Loucy (cell line): ENCODE results near the gene FAM120B.

Experiments
- H2AFZ ChIP-seq: fragments of 200-600 bp; sonication (generic); 2 replicates; pipeline ENCODE4 v1.6.0; 2016; ENCODE audit warnings: antibody characterized with exemption, mild to moderate bottlenecking, low read length, moderate library complexity
- H3F3A ChIP-seq: fragments of 200-600 bp; 2 replicates; pipeline ENCODE4 v1.6.0; 2016; ENCODE audit warnings: antibody characterized with exemption, low read depth, mild to moderate bottlenecking
- H3K27me3 ChIP-seq: fragments of 200-600 bp; sonication (generic); 2 replicates; pipeline ENCODE4 v1.6.1; 2014; ENCODE audit warnings: low read length, mild to moderate bottlenecking; ENCODE audit not compliant: insufficient read depth, poor library complexity, severe bottlenecking
- H3K36me3 ChIP-seq: fragments of 200-600 bp; sonication (generic); 2 replicates; pipeline ENCODE4 v1.6.1; 2016; ENCODE audit warnings: low read length; ENCODE audit not compliant: insufficient read depth
- H3K4me1 ChIP-seq: fragments of 200-600 bp; sonication (generic); 2 replicates; pipeline ENCODE4 v1.5.1; 2014; ENCODE audit warnings: low read length, mild to moderate bottlenecking; ENCODE audit not compliant: insufficient read depth, poor library complexity, severe bottlenecking
- H3K4me2 ChIP-seq: fragments of 200-600 bp; sonication (generic); 2 replicates; pipeline ENCODE4 v1.6.0; 2014; ENCODE audit warnings: antibody characterized with exemption, low read length, low read depth, mild to moderate bottlenecking; ENCODE audit not compliant: poor library complexity, severe bottlenecking
- H3K4me3 ChIP-seq: fragments of 200-600 bp; sonication (generic); 2 replicates; pipeline ENCODE4 v1.5.1; 2014; ENCODE audit warnings: low read length, mild to moderate bottlenecking, mixed read lengths; ENCODE audit not compliant: poor library complexity, severe bottlenecking
- H3K79me2 ChIP-seq: fragments of 200-600 bp; sonication (generic); 2 replicates; pipeline ENCODE4 v1.6.1; 2014; ENCODE audit warnings: low read length; ENCODE audit not compliant: insufficient read depth
- H3K9ac ChIP-seq: fragments of 200-600 bp; sonication (generic); 2 replicates; pipeline ENCODE4 v1.6.0; 2014; ENCODE audit warnings: mild to moderate bottlenecking, low read depth, low read length, moderate library complexity; ENCODE audit not compliant: poor library complexity, severe bottlenecking
- H3K9me2 ChIP-seq: fragments of 200-600 bp; sonication (generic); replicated peaks from 2 replicates; pipeline ENCODE4 v1.6.1; 2016; ENCODE audit warnings: low read depth, low read length, mixed read lengths
- H3K9me3 ChIP-seq: fragments of 200-600 bp; sonication (generic); 2 replicates; pipeline ENCODE4 v1.6.1; 2014; ENCODE audit warnings: mild to moderate bottlenecking, antibody characterized with exemption, low read length, low read depth; ENCODE audit not compliant: insufficient read depth
- H4K20me1 ChIP-seq: fragments of 200-600 bp; sonication (generic); 2 replicates; pipeline ENCODE4 v1.6.0; 2014; ENCODE audit warnings: antibody characterized with exemption, low read length, mild to moderate bottlenecking; ENCODE audit not compliant: insufficient read depth, poor library complexity, severe bottlenecking
- EZH2phosphoT487 ChIP-seq: fragments of 200-600 bp; IDR thresholded peaks from 2 replicates; pipeline ENCODE4 v1.6.1; 2018; ENCODE audit warnings: antibody characterized with exemption, mild to moderate bottlenecking, moderate library complexity, borderline replicate concordance
- TF ChIP-seq, protein P1 (sequence below): fragments of 200-600 bp; sonication (generic); conservative IDR thresholded peaks from 2 replicates; pipeline ENCODE4 v1.5.1; 2014; ENCODE audit warnings: mild to moderate bottlenecking, antibody characterized with exemption, low read length

FAM120B gene

DNA sequence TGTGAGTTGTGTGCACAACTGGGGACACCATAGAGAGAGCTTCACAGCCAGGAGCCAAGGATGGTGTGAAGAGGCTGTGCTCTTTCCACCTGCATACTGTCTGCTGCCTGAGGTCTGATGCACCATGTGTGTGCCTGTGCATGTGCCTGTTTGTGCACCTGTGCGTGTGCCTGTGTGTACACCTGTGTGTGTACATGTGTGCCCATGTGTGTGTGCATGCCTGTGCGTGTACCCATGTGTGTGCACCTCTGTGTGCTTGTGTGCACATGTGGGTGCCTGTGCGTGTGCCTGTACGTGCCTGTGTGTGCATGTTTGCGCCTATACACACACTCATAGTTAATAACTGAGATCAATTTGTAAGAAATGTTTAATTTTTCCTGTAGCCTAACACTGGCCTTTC, 51.3 kb downstream of the FAM120B start:
- H3K9me2 ChIP-seq = no peaks in the 10 kb centered on the region
- no peak overlapping the region for H3K9ac ChIP-seq
- H3K4me2 ChIP-seq = no peak overlapping the region
- no peaks in the 10 kb centered on the region for H3K79me2 ChIP-seq
- H4K20me1 ChIP-seq = no peaks in the 10 kb centered on the region
- no peaks in the 10 kb centered on the region for H3K27me3 ChIP-seq
- no peaks in the 10 kb centered on the region for H3K4me1 ChIP-seq
- TF ChIP-seq, protein P1, sequence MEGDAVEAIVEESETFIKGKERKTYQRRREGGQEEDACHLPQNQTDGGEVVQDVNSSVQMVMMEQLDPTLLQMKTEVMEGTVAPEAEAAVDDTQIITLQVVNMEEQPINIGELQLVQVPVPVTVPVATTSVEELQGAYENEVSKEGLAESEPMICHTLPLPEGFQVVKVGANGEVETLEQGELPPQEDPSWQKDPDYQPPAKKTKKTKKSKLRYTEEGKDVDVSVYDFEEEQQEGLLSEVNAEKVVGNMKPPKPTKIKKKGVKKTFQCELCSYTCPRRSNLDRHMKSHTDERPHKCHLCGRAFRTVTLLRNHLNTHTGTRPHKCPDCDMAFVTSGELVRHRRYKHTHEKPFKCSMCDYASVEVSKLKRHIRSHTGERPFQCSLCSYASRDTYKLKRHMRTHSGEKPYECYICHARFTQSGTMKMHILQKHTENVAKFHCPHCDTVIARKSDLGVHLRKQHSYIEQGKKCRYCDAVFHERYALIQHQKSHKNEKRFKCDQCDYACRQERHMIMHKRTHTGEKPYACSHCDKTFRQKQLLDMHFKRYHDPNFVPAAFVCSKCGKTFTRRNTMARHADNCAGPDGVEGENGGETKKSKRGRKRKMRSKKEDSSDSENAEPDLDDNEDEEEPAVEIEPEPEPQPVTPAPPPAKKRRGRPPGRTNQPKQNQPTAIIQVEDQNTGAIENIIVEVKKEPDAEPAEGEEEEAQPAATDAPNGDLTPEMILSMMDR = no peak
- TF ChIP-seq EZH2phosphoT487 = no peak
- no peak overlapping the region for H3K4me3 ChIP-seq
- no peaks in the 10 kb centered on the region for H3F3A ChIP-seq
- peaks cover 2% of the 10 kb centered on the region; the same call in 1 of the 2 replicates for H3K9me3 ChIP-seq
- H2AFZ ChIP-seq = no peak overlapping the region
- peaks cover 40% of the 10 kb centered on the region; the same call in 1 of the 2 replicates for H3K36me3 ChIP-seq

DNA sequence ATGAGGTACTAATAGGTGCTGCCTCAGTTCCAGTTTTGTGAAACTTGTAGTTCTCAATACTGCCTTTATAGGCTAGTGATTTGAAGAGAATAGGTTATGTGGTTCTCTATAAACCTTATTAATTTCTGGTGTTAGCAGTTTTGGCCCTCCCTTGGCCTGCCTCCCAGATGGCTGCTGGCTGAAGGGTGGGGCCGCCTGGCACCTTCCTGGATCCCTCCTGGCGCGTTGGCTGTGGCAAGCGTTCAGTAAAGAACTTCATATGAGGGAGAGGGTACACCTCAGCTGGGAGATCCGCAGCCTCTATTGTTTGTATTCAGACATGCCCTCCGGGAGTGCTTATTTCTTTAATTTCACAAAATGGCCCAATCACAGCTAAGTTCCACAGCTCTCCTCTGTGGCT, 51.9 kb downstream of the FAM120B start:
- H4K20me1 ChIP-seq = no peaks in the 10 kb centered on the region
- H3K36me3 ChIP-seq = peaks cover 40% of the 10 kb centered on the region; the same call in 1 of the 2 replicates
- no peaks in the 10 kb centered on the region for H3K27me3 ChIP-seq
- no peaks in the 10 kb centered on the region for H3K79me2 ChIP-seq
- no peaks in the 10 kb centered on the region for H3K9me3 ChIP-seq
- no peaks in the 10 kb centered on the region for H3K9me2 ChIP-seq
- H3K4me2 ChIP-seq = no peak overlapping the region
- TF ChIP-seq EZH2phosphoT487 = no peak
- TF ChIP-seq, protein P1 = no peak
- no peak overlapping the region for H2AFZ ChIP-seq
- H3K4me3 ChIP-seq = no peak overlapping the region
- H3F3A ChIP-seq = no peaks in the 10 kb centered on the region
- H3K4me1 ChIP-seq = no peaks in the 10 kb centered on the region
- no peak overlapping the region for H3K9ac ChIP-seq

DNA sequence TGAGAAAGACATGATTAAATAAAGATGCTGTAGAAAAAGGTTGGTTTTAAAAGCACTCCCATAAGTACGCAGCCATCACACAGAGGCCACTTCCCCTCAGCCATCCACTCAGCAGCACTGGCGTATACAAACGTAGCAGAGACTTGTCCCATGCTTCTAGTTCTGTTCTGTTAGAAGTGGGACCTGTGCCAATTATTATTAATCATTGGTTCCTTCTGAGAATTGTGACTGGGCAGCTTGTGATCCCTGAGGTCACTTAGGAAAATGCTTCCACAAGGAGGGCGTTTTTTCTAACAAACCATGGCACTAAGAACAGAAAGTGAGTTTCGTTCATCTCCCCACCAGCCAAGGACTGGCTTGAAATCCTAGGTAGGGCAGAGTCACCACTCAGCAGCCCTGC, 53.9 kb downstream of the FAM120B start:
- Histone ChIP-seq H3K4me1 (no peaks in the 10 kb centered on the region), H3K9ac (no peak overlapping the region), H4K20me1 (no peaks in the 10 kb centered on the region), H3F3A (no peaks in the 10 kb centered on the region), H3K79me2 (no peaks in the 10 kb centered on the region), H3K36me3 (peaks cover 40% of the 10 kb centered on the region; the same call in 1 of the 2 replicates), H3K9me3 (no peaks in the 10 kb centered on the region), H3K27me3 (no peaks in the 10 kb centered on the region), H2AFZ (no peak overlapping the region), H3K4me2 (no peak overlapping the region), H3K9me2 (no peaks in the 10 kb centered on the region), H3K4me3 (no peak overlapping the region)
- TF ChIP-seq EZH2phosphoT487 = no peak
- TF ChIP-seq, protein P1 = no peak
